Body of pancreas (tissue), 4 donors: ENCODE results near the gene EMILIN2. TPM values are rescaled to one million over a fixed set of nuclear protein-coding genes. Genes with fewer than 3 reads are reported as not detected.

Source experiments
- ATAC-seq: fragments of 150-250 bp; one replicate; pipeline ENCODE4 v1.9.1; 2016
- DNase-seq, 4 donors: peaks; one replicate each; pipeline ENCODE4 v3.0.0-alpha.2; 2019
- H3K27ac ChIP-seq, 4 donors: fragments of 200-600 bp; sonication (generic); 1 replicate in 3 of 4; 2 replicates in 1 of 4; pipeline versions ENCODE4 v1.5.1 to v1.6.1; 2016 to 2019; ENCODE audit warnings: mild to moderate bottlenecking in 1 of 4, mixed read lengths in 1 of 4, moderate library complexity in 1 of 4
- H3K27me3 ChIP-seq, 2 donors: fragments of 200-600 bp; sonication (generic); one replicate each; pipeline ENCODE4 v1.6.0; 2016; ENCODE audit warnings: mild to moderate bottlenecking in 1 of 2
- H3K36me3 ChIP-seq, 2 donors: fragments of 200-600 bp; sonication (generic); replicated peaks in 1 of 2; 2 replicates each; pipeline ENCODE4 v1.5.1; 2016; ENCODE audit warnings: low read depth in 2 of 2; ENCODE audit not compliant: insufficient read depth in 1 of 2
- H3K4me1 ChIP-seq: fragments of 200-600 bp; sonication (generic); one replicate; pipeline ENCODE4 v1.6.0; 2016
- H3K4me3 ChIP-seq, 2 donors: fragments of 200-600 bp; sonication (generic); 1 replicate in 1 of 2; 2 replicates in 1 of 2; pipeline ENCODE4 v1.5.1; 2016 to 2019
- H3K9me3 ChIP-seq, 3 donors: fragments of 200-600 bp; sonication (generic); 1 replicate in 2 of 3; 2 replicates in 1 of 3; pipeline ENCODE4 v1.5.1; 2016
- POLR2A ChIP-seq, 3 donors: fragments of 450-650 bp; IDR thresholded peaks; one replicate each; pipeline ENCODE4 v1.6.1; 2016; ENCODE audit warnings: antibody characterized with exemption in 3 of 3, mild to moderate bottlenecking in 2 of 3
- whole genome bisulfite sequencing, 2 donors: methylation state at CpG; one replicate each; pipeline ENCODE4 v1.1.5; 2017; 5-methylcytosine and 5-hydroxymethylcytosine counted together
- intact Hi-C: fragments of 100-400 bp; cut with DNase I; formaldehyde crosslinking; loops from one replicate; pipeline ENCODE4 v1.15.1; 2023
- total RNA-seq, 2 donors: library from RNA; depleted of rRNA; stranded (reverse); fragments of >200 nt; gene quantifications; one replicate each; pipeline ENCODE4 v1.1.0, GENCODE V29; 2016
- TF ChIP-seq, protein P1 (sequence below), 7 experiments: fragments of 450-650 bp in 4 of 7; fragments of 200-600 bp in 3 of 7; sonication (generic) in 3 of 7; IDR thresholded peaks; one replicate each; pipeline ENCODE4 v1.5.1; 2016 to 2019; ENCODE audit warnings: antibody characterized with exemption in 7 of 7

The EMILIN2 gene
- total RNA-seq, 2 donors from 2014 or later: 2.0 to 3.1 TPM

DNA sequence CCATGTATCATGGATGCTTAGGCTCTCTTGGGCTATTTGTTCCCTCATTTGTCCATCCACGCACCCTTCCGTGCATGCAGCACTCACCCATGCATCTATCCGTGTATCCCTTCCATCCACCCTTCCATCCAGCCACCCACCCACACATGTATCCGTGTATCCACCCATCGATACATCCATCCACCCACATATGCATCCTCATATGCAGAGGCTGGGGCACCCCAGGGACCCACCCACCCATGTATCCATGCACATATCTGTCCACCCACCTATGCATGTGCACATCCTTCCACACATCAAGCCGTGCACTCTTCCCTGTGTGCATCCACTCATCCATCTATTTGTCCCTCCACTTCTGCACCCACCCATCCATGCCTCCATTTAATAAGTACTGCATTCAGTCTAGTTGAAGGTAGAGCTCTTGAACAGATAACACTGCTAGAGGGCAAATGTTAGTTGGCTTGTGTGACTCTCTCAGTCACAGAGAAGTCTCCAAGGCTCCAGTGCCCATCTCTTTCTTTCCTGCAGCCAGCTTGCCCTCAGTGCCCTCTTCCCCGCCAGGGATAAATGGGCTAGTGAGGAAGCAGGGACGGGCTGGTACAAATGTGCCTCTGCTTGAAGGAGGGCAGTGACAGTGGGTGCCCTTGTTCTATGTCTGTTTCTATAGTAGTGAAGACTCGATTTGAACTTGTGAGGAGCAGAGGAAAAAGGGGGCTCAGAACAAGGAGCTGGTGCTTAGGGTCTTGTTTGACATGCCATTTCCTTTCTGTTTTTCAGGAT lies 61.5 kb downstream of the EMILIN2 start:
- Histone ChIP-seq H3K4me3 (no peak overlapping the region), H3K27me3 (peaks cover 0 to 10% of the 10 kb centered on the region in 2 donors), H3K4me1 (peaks cover 21% of the 10 kb centered on the region), H3K36me3 (no peaks in the 10 kb centered on the region), H3K27ac (no peak overlapping the region), H3K9me3 (no peaks in the 10 kb centered on the region)
- intact Hi-C loops: no loop called here
- DNase-seq (no peak), ATAC-seq (no peak)
- 87 to 90% methylated on average over 9 of the region's 9 CpGs for WGBS, 2 donors
- no peak for TF ChIP-seq POLR2A (IDR thresholded peaks at IDR 0.05)
- TF ChIP-seq, protein P1, sequence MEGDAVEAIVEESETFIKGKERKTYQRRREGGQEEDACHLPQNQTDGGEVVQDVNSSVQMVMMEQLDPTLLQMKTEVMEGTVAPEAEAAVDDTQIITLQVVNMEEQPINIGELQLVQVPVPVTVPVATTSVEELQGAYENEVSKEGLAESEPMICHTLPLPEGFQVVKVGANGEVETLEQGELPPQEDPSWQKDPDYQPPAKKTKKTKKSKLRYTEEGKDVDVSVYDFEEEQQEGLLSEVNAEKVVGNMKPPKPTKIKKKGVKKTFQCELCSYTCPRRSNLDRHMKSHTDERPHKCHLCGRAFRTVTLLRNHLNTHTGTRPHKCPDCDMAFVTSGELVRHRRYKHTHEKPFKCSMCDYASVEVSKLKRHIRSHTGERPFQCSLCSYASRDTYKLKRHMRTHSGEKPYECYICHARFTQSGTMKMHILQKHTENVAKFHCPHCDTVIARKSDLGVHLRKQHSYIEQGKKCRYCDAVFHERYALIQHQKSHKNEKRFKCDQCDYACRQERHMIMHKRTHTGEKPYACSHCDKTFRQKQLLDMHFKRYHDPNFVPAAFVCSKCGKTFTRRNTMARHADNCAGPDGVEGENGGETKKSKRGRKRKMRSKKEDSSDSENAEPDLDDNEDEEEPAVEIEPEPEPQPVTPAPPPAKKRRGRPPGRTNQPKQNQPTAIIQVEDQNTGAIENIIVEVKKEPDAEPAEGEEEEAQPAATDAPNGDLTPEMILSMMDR (IDR thresholded peaks at IDR 0.05): no peak

DNA sequence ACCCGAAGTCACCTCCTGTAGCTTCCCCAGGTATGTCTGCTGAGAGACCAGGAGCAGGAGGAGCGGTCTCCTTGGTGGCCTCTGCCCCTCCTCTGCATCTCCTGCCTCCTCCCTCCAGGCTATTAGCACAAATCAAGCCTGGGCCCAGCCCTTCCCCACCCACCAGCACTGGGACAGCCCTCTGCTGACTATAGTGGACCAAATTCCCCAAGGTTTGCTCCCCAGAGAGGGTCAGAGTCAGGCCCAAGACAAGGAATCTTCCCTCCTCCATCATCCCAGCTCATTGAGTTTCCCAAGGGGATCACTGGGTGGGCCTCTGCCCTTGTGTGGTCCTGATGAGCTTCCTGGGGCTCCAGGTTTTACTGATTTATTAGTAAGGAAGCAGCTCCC lies 62.1 kb downstream of the EMILIN2 start:
- H3K4me1 ChIP-seq: peaks cover 21% of the 10 kb centered on the region
- no peak for TF ChIP-seq POLR2A (IDR thresholded peaks at IDR 0.05)
- TF ChIP-seq, protein P1 (IDR thresholded peaks at IDR 0.05): no peak
- DNase-seq (no peak), ATAC-seq (no peak)
- H3K9me3 ChIP-seq: no peaks in the 10 kb centered on the region
- intact Hi-C loops: no loop called here
- 56 to 85% methylated on average over 2 of the region's 2 CpGs for WGBS, 2 donors
- H3K36me3 ChIP-seq: no peaks in the 10 kb centered on the region
- no peak overlapping the region for H3K4me3 ChIP-seq
- peaks cover 0 to 10% of the 10 kb centered on the region in 2 donors for H3K27me3 ChIP-seq
- H3K27ac ChIP-seq: no peak overlapping the region

DNA sequence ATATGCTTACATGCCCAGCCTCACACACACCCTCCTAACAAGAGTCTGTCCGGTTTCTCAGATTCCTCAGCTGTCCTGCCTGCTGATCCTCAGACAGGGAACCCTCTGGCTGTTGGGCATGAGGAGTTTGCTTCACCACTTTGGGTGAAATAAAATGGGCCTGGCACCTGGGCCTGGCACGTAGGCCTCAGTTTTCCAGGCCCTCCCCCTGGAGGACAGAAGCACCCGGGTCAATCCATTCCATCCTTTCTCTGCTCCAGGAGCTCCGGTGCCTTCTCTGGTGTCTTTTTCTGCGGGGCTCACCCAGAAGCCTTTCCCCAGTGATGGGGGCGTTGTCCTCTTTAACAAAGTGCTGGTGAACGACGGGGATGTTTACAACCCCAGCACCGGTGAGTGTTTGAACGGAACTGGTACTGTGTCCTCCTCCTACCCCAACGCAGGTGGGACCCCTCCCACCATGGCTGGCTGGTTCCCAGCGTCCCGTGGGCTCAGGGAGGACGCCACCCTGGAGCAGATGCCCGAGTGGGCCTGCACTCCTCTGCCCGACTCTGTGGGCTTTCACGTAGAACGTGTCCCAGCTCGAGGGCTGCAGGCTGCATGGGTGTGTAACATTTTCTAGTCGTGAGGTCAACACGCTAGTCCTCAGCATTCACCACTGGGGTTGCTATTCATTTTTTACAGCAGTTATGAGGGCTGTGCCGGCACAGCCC lies 62.8 kb downstream of the EMILIN2 start:
- Histone ChIP-seq H3K4me1 (peaks cover 21% of the 10 kb centered on the region), H3K36me3 (no peaks in the 10 kb centered on the region), H3K27ac (no peak overlapping the region), H3K9me3 (no peaks in the 10 kb centered on the region), H3K27me3 (peaks cover 0 to 10% of the 10 kb centered on the region in 2 donors), H3K4me3 (no peak overlapping the region)
- no peak for DNase-seq
- WGBS, 2 donors: 85% methylated on average over 14 to 21 of the region's 22 CpGs
- intact Hi-C loops: loop anchor here (10.0 kb wide), 1 partner anchor 55 kb away; no protein-coding TSS in a partner anchor
- TF ChIP-seq POLR2A (IDR thresholded peaks at IDR 0.05): no peak
- TF ChIP-seq, protein P1 (IDR thresholded peaks at IDR 0.05): no peak
- ATAC-seq: no peak

DNA sequence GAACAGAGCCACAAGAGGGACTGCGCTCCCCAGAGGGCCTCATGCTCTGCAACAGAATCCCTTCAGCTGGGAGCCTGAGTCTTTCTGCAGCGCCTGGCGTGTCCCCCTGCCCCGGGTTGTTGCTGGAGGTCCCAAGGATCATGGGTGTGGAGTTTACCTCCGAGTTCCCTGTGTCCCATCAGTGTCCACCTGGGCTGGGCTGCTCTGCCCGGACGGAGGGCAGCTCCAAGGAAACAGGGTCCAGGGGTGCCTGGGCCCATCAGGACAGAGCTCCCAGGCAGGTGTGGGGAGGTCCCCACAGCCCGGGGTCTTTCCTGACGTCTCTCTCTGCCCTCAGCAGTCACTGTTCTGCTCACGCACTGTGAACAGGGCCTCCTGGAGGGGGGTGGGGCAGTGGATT lies 63.5 kb downstream of the EMILIN2 start:
- H3K9me3 ChIP-seq: no peaks in the 10 kb centered on the region
- no peaks in the 10 kb centered on the region for H3K36me3 ChIP-seq
- intact Hi-C loops: loop anchor here (10.0 kb wide), 1 partner anchor 55 kb away; no protein-coding TSS in a partner anchor
- ATAC-seq (no peak), DNase-seq (no peak)
- peaks cover 21% of the 10 kb centered on the region for H3K4me1 ChIP-seq
- 75 to 100% methylated on average over 3 to 7 of the region's 10 CpGs for WGBS, 2 donors
- TF ChIP-seq, protein P1 (IDR thresholded peaks at IDR 0.05): no peak
- peaks cover 0 to 10% of the 10 kb centered on the region in 2 donors for H3K27me3 ChIP-seq
- no peak overlapping the region for H3K27ac ChIP-seq
- H3K4me3 ChIP-seq: no peak overlapping the region
